ENCODE results near the gene DONSON.
"Not testable (repeated sequence)": the region's sequence is repeated elsewhere in the genome, so short reads cannot be mapped to it uniquely, and the experiment has no call there.

DONSON gene

DNA sequence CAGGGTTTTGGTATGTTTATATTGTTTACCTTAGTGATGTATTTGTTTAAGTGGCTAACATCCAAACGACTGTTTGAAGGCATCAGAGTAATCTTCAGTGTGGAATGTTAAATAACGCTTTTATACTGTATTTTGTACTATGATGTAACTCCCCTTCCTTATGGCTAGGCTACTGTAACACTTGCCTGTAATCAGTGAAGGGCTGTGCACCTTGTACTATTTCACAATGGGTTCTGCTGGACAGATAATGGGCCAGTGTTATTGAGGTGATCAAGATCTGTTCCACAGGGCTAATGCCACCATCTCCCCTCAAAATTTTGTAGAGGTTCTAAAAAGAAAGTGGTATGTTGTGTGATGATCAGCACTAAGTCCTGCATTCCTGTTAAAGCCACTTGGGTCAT, 11.7 kb downstream of the DONSON start:
- H3K79me1 ChIP-seq (ENCODE audit: low read length); H3K27ac ChIP-seq (ENCODE audit: low read depth, low read length); H3K4me2 ChIP-seq (ENCODE audit: low read length); H4K5ac ChIP-seq (ENCODE audit: low read length); H3K36me3 ChIP-seq (ENCODE audit: control insufficient read depth, insufficient read depth, low read length); H2BK15ac ChIP-seq (replicated peaks; ENCODE audit: low read depth); H2BK5ac ChIP-seq (ENCODE audit: low read length); H3K79me2 ChIP-seq (ENCODE audit: control insufficient read depth, insufficient read depth, low read length); H4K8ac ChIP-seq (ENCODE audit: low read depth, low read length); H3K4ac ChIP-seq (ENCODE audit: low read depth, low read length); H3K56ac ChIP-seq (ENCODE audit: low read length); H3K18ac ChIP-seq (ENCODE audit: low read length); H3K4me1 ChIP-seq (ENCODE audit: control insufficient read depth, low read depth, low read length); H3K27me3 ChIP-seq (ENCODE audit: insufficient read depth, low read length, poor library complexity); H3K23ac ChIP-seq (ENCODE audit: low read length); H3K4me3 ChIP-seq (ENCODE audit: low read length); H2BK120ac ChIP-seq (ENCODE audit: low read depth, low read length); H3K9ac ChIP-seq (ENCODE audit: low read length); DNase-seq; H2AK5ac ChIP-seq (ENCODE audit: low read length): not testable (repeated sequence)
- WGBS (ENCODE audit: extremely low coverage, insufficient coverage, low lambda C conversion rate) = no CpG with 5 or more reads among the region's 2 CpGs

DNA sequence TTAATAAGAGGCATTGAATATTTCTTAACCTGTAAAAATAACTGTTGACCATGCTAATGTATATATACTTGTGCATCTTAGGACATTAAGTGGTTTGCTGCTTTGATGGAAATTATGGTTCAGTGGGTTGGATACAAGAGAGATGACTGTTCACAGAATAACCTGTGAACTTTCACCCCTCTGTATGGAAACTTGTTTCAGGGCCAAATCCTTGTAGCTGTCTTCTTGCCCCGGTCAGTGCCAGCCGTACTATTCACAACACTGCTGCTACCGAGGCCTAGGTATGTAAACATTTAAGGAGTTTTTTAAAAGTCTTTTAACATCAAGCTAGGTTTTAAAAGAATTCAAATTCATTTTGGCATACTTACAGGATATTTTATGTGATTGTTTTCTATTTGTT, 16.1 kb downstream of the DONSON start:
- H3K36me3 ChIP-seq (ENCODE audit: control insufficient read depth, insufficient read depth, low read length) = peaks cover 11% of the 10 kb centered on the region
- no peak overlapping the region for H3K4me2 ChIP-seq (ENCODE audit: low read length)
- no CpG with 5 or more reads among the region's 3 CpGs for WGBS (ENCODE audit: extremely low coverage, insufficient coverage, low lambda C conversion rate)

DNA sequence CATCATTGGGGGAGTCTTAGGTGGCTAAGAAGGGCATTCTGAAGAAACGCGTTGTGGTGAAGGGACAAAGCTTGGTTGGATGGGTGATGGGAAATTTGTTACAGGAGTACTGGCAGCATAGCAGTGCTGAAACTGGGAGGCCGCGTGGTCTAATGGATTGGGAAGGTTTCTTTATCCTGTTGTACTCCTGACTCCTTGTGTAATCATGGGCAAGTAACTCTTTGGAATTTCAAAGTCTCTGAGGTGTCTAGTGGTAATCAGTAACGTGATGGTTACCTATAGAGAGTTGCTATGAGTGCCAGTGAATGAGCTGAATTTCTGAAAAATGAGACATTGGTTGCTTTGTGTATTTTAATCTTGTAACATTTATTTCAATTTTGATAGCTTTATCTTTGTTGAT, 18.5 kb downstream of the DONSON start:
- Histone ChIP-seq H4K5ac (ENCODE audit: low read length) (no peak overlapping the region), H3K4me3 (ENCODE audit: low read length) (no peak overlapping the region), H3K9ac (ENCODE audit: low read length) (no peak overlapping the region), H2AK5ac (ENCODE audit: low read length) (no peak overlapping the region), H3K56ac (ENCODE audit: low read length) (no peak overlapping the region), H3K27me3 (ENCODE audit: insufficient read depth, low read length, poor library complexity) (no peaks in the 10 kb centered on the region), H2BK120ac (ENCODE audit: low read depth, low read length) (no peak overlapping the region), H3K79me2 (ENCODE audit: control insufficient read depth, insufficient read depth, low read length) (peaks cover 4% of the 10 kb centered on the region), H3K4me2 (ENCODE audit: low read length) (no peak overlapping the region), H2BK5ac (ENCODE audit: low read length) (no peak overlapping the region), H4K8ac (ENCODE audit: low read depth, low read length) (no peak overlapping the region), H3K23ac (ENCODE audit: low read length) (no peak overlapping the region), H3K4me1 (ENCODE audit: control insufficient read depth, low read depth, low read length) (no peaks in the 10 kb centered on the region), H3K79me1 (ENCODE audit: low read length) (peaks cover 4% of the 10 kb centered on the region), H3K18ac (ENCODE audit: low read length) (no peak overlapping the region), H3K27ac (ENCODE audit: low read depth, low read length) (no peak overlapping the region), H3K4ac (ENCODE audit: low read depth, low read length) (no peak overlapping the region), H3K36me3 (ENCODE audit: control insufficient read depth, insufficient read depth, low read length) (peaks cover 11% of the 10 kb centered on the region), H2BK15ac (replicated peaks; ENCODE audit: low read depth) (no peak overlapping the region)
- no CpG with 5 or more reads among the region's 5 CpGs for WGBS (ENCODE audit: extremely low coverage, insufficient coverage, low lambda C conversion rate)
- DNase-seq = no peak

More for the DNA sequence above, 16.1 kb downstream of the DONSON start:
- Histone ChIP-seq H2BK15ac (replicated peaks; ENCODE audit: low read depth) (no peak overlapping the region), H3K9ac (ENCODE audit: low read length) (no peak overlapping the region), H3K27me3 (ENCODE audit: insufficient read depth, low read length, poor library complexity) (no peaks in the 10 kb centered on the region), H3K4ac (ENCODE audit: low read depth, low read length) (no peak overlapping the region), H4K8ac (ENCODE audit: low read depth, low read length) (no peak overlapping the region), H3K27ac (ENCODE audit: low read depth, low read length) (no peak overlapping the region), H3K79me2 (ENCODE audit: control insufficient read depth, insufficient read depth, low read length) (peaks cover 4% of the 10 kb centered on the region), H3K79me1 (ENCODE audit: low read length) (peaks cover 4% of the 10 kb centered on the region), H3K4me3 (ENCODE audit: low read length) (no peak overlapping the region), H2AK5ac (ENCODE audit: low read length) (no peak overlapping the region), H2BK120ac (ENCODE audit: low read depth, low read length) (no peak overlapping the region), H3K4me1 (ENCODE audit: control insufficient read depth, low read depth, low read length) (no peaks in the 10 kb centered on the region), H4K5ac (ENCODE audit: low read length) (no peak overlapping the region), H2BK5ac (ENCODE audit: low read length) (no peak overlapping the region), H3K56ac (ENCODE audit: low read length) (no peak overlapping the region), H3K23ac (ENCODE audit: low read length) (no peak overlapping the region), H3K18ac (ENCODE audit: low read length) (no peak overlapping the region)
- no peak for DNase-seq

DNA sequence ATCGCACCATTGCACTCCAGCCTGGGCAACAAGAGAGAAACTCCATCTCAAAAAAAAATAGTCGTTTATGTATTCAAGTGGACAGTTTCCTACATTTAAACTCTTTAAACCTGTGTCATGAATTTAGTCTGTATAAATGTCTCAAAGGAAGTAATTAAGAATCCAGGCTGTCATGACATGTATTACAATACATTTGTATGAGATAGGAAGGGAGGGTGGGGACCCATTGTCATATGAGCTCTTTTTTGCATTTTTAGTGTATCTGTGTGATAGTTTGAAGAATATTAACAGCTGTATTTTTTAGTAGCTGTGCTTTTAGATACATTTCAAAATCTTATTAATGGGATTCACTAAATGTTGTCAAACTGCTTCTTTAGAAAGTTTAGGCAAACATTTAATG, 20.0 kb downstream of the DONSON start:
- Histone ChIP-seq H2BK120ac (ENCODE audit: low read depth, low read length) (no peak overlapping the region), H3K27me3 (ENCODE audit: insufficient read depth, low read length, poor library complexity) (no peaks in the 10 kb centered on the region), H3K4me1 (ENCODE audit: control insufficient read depth, low read depth, low read length) (no peaks in the 10 kb centered on the region), H3K18ac (ENCODE audit: low read length) (no peak overlapping the region), H3K56ac (ENCODE audit: low read length) (no peak overlapping the region), H3K4me2 (ENCODE audit: low read length) (no peak overlapping the region), H3K4me3 (ENCODE audit: low read length) (no peak overlapping the region), H4K8ac (ENCODE audit: low read depth, low read length) (no peak overlapping the region), H2AK5ac (ENCODE audit: low read length) (no peak overlapping the region), H3K79me1 (ENCODE audit: low read length) (peaks cover 4% of the 10 kb centered on the region), H3K9ac (ENCODE audit: low read length) (no peak overlapping the region), H3K23ac (ENCODE audit: low read length) (no peak overlapping the region), H2BK5ac (ENCODE audit: low read length) (no peak overlapping the region), H3K27ac (ENCODE audit: low read depth, low read length) (no peak overlapping the region), H3K79me2 (ENCODE audit: control insufficient read depth, insufficient read depth, low read length) (peaks cover 4% of the 10 kb centered on the region), H4K5ac (ENCODE audit: low read length) (no peak overlapping the region), H2BK15ac (replicated peaks; ENCODE audit: low read depth) (no peak overlapping the region), H3K36me3 (ENCODE audit: control insufficient read depth, insufficient read depth, low read length) (peaks cover 10% of the 10 kb centered on the region), H3K4ac (ENCODE audit: low read depth, low read length) (no peak overlapping the region)
- DNase-seq = no peak
- WGBS (ENCODE audit: extremely low coverage, insufficient coverage, low lambda C conversion rate) = no CpG with 5 or more reads among the region's 2 CpGs

DNA sequence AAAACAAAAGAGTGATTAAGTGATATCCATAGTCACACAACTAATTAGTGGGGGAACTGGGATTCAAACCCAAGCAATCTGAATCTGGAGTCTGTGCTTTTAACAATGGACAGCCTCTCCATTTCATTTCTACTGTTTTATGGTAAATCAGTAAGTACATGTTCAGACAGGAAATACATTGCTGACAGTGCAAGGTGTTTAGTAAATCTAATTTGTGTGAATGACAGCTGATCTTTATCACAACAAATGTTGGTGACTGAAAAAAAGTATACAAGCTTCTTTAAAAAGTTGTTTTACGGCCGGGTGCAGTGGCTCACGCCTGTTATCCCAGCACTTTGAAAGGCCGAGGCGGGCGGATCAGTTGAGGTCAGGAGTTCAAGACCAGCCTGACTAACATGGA, 20.6 kb downstream of the DONSON start:
- Histone ChIP-seq H3K9ac (ENCODE audit: low read length) (no peak overlapping the region), H4K8ac (ENCODE audit: low read depth, low read length) (no peak overlapping the region), H3K79me2 (ENCODE audit: control insufficient read depth, insufficient read depth, low read length) (peaks cover 4% of the 10 kb centered on the region), H3K23ac (ENCODE audit: low read length) (no peak overlapping the region), H2AK5ac (ENCODE audit: low read length) (no peak overlapping the region), H3K27me3 (ENCODE audit: insufficient read depth, low read length, poor library complexity) (no peaks in the 10 kb centered on the region), H2BK5ac (ENCODE audit: low read length) (no peak overlapping the region), H3K4me2 (ENCODE audit: low read length) (no peak overlapping the region), H3K56ac (ENCODE audit: low read length) (no peak overlapping the region), H3K4me1 (ENCODE audit: control insufficient read depth, low read depth, low read length) (no peaks in the 10 kb centered on the region), H3K4me3 (ENCODE audit: low read length) (no peak overlapping the region), H2BK15ac (replicated peaks; ENCODE audit: low read depth) (no peak overlapping the region), H3K4ac (ENCODE audit: low read depth, low read length) (no peak overlapping the region), H3K18ac (ENCODE audit: low read length) (no peak overlapping the region), H2BK120ac (ENCODE audit: low read depth, low read length) (no peak overlapping the region), H3K27ac (ENCODE audit: low read depth, low read length) (no peak overlapping the region), H3K36me3 (ENCODE audit: control insufficient read depth, insufficient read depth, low read length) (peaks cover 10% of the 10 kb centered on the region), H3K79me1 (ENCODE audit: low read length) (peaks cover 4% of the 10 kb centered on the region), H4K5ac (ENCODE audit: low read length) (no peak overlapping the region)
- no CpG with 5 or more reads among the region's 6 CpGs for WGBS (ENCODE audit: extremely low coverage, insufficient coverage, low lambda C conversion rate)
- DNase-seq = no peak

DNA sequence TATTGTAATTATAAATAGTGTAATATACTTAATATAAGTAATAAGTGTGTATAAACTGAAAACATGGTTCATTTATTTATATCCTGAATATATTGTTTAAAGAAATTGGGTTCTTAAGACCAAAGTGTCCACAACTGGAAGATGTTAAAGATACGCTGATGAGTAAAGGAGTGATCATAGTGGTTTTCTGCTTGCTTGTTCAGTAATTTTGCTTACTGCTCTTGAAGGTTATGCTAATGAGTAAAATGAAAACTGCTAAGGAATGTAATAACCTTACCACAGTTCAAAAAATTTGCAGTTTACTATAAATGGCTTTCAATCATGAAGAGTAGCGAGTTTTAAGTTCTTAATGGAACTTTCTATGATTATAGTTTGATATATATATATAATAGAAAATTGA, 22.0 kb downstream of the DONSON start:
- H3K79me2 ChIP-seq (ENCODE audit: control insufficient read depth, insufficient read depth, low read length) = peaks cover 6% of the 10 kb centered on the region
- H3K9ac ChIP-seq (ENCODE audit: low read length) = no peak overlapping the region
- no peak overlapping the region for H3K18ac ChIP-seq (ENCODE audit: low read length)
- H3K4me2 ChIP-seq (ENCODE audit: low read length) = no peak overlapping the region
- no peak overlapping the region for H2BK15ac ChIP-seq (replicated peaks; ENCODE audit: low read depth)
- H3K23ac ChIP-seq (ENCODE audit: low read length) = no peak overlapping the region
- no peak overlapping the region for H2AK5ac ChIP-seq (ENCODE audit: low read length)
- no peak overlapping the region for H3K4ac ChIP-seq (ENCODE audit: low read depth, low read length)
- no peak overlapping the region for H3K27ac ChIP-seq (ENCODE audit: low read depth, low read length)
- peaks cover 7% of the 10 kb centered on the region for H3K79me1 ChIP-seq (ENCODE audit: low read length)
- H3K4me3 ChIP-seq (ENCODE audit: low read length) = no peak overlapping the region
- no peak for DNase-seq
- no peaks in the 10 kb centered on the region for H3K27me3 ChIP-seq (ENCODE audit: insufficient read depth, low read length, poor library complexity)
- no peak overlapping the region for H2BK5ac ChIP-seq (ENCODE audit: low read length)
- no peak overlapping the region for H2BK120ac ChIP-seq (ENCODE audit: low read depth, low read length)
- H3K56ac ChIP-seq (ENCODE audit: low read length) = no peak overlapping the region
- WGBS (ENCODE audit: extremely low coverage, insufficient coverage, low lambda C conversion rate) = no CpG with 5 or more reads among the region's 2 CpGs
- H3K36me3 ChIP-seq (ENCODE audit: control insufficient read depth, insufficient read depth, low read length) = peaks cover 9% of the 10 kb centered on the region
- no peaks in the 10 kb centered on the region for H3K4me1 ChIP-seq (ENCODE audit: control insufficient read depth, low read depth, low read length)
- H4K5ac ChIP-seq (ENCODE audit: low read length) = no peak overlapping the region
- H4K8ac ChIP-seq (ENCODE audit: low read depth, low read length) = no peak overlapping the region

Data from mesendoderm (in vitro differentiated cells).